CD4-positive, alpha-beta T cell (primary cell): ENCODE data around the gene SLC25A5. TPM values are rescaled to one million over a fixed set of nuclear protein-coding genes. Genes with fewer than 3 reads are reported as not detected.
A peak's percentile ranks its signal among the peaks of the same experiment; 100 is the strongest.

Experiments used
- ATAC-seq: fragments of 200-7000 bp; cut with Tn5 transposase; one replicate; pipeline ENCODE4 v1.10.0; 2022; ENCODE audit warnings: mild to moderate bottlenecking; ENCODE audit not compliant: poor library complexity
- CTCF ChIA-PET: fragments of 350-600 bp; sonication (Branson Sonifier 250); formaldehyde crosslinking; loops from one replicate; lab custom pipeline; 2021; ENCODE audit warnings: antibody characterized with exemption, inconsistent platforms; lab: Charles Lee
- POLR2A ChIA-PET: fragments of 350-600 bp; sonication (Branson Sonifier 250); formaldehyde crosslinking; loops from one replicate; lab custom pipeline; 2021; ENCODE audit warnings: antibody characterized with exemption, inconsistent platforms; lab: Charles Lee
- DNase-seq, 14 experiments: peaks; one replicate each; pipeline ENCODE4 v3.0.0-alpha.2; 2013 to 2020; ENCODE audit warnings: mixed read lengths in 2 of 14
- H3K27ac ChIP-seq, 2 donors: one replicate each; pipeline versions ENCODE4 v1.5.1 to v1.7.0; 2013; ENCODE audit warnings: low read length in 2 of 2, low read depth in 1 of 2, mild to moderate bottlenecking in 1 of 2
- H3K27me3 ChIP-seq, 2 experiments: 1 replicate in 1 of 2; 2 replicates in 1 of 2; pipeline versions ENCODE4 v1.6.1 to v1.7.0; 2013; ENCODE audit warnings: low read length in 2 of 2, control low read depth in 1 of 2, mild to moderate bottlenecking in 1 of 2, moderate library complexity in 1 of 2; ENCODE audit not compliant: insufficient read depth in 2 of 2, control insufficient read depth in 1 of 2
- H3K36me3 ChIP-seq: one replicate; pipeline ENCODE4 v1.6.1; 2013; ENCODE audit warnings: low read length, control low read depth; ENCODE audit not compliant: insufficient read depth
- H3K4me1 ChIP-seq: one replicate; pipeline ENCODE4 v1.6.1; 2013; ENCODE audit warnings: low read length, control low read depth; ENCODE audit not compliant: insufficient read depth
- H3K4me3 ChIP-seq: one replicate; pipeline ENCODE4 v1.5.1; 2013; ENCODE audit warnings: mild to moderate bottlenecking, low read length, moderate library complexity
- H3K9me3 ChIP-seq, 2 experiments: 1 replicate in 1 of 2; 2 replicates in 1 of 2; pipeline versions ENCODE4 v1.6.1 to v1.7.0; 2013; ENCODE audit warnings: low read length in 2 of 2, mild to moderate bottlenecking in 2 of 2, control low read depth in 1 of 2, moderate library complexity in 1 of 2; ENCODE audit not compliant: control insufficient read depth in 1 of 2, insufficient read depth in 1 of 2
- H3K27ac Mint-ChIP-seq: one replicate; pipeline ENCODE4 v1.8.0; 2020; ENCODE audit warnings: mixed read lengths
- H3K27me3 Mint-ChIP-seq: one replicate; pipeline ENCODE4 v1.8.0; 2021; ENCODE audit warnings: mixed read lengths
- H3K36me3 Mint-ChIP-seq: one replicate; pipeline ENCODE4 v1.8.0; 2021; ENCODE audit warnings: low read depth, mixed read lengths
- H3K4me1 Mint-ChIP-seq: one replicate; pipeline ENCODE4 v1.8.0; 2021; ENCODE audit warnings: low read depth, mixed read lengths
- H3K4me3 Mint-ChIP-seq: one replicate; pipeline ENCODE4 v1.8.0; 2020; ENCODE audit warnings: mild to moderate bottlenecking, mixed read lengths
- H3K9me3 Mint-ChIP-seq: one replicate; pipeline ENCODE4 v1.8.0; 2020; ENCODE audit warnings: mixed read lengths
- intact Hi-C, 2 experiments: fragments of 100-400 bp; cut with DNase I in 1 of 2; cut with micrococcal nuclease in 1 of 2; formaldehyde crosslinking; loops; one replicate each; pipeline versions ENCODE4 v1.15.1 to v1.9.0; 2023 to 2025; cut with DNase I, micrococcal nuclease
- polyA plus RNA-seq, 2 donors: library from polyadenylated mRNA; unstranded; fragments of 120-200 nt; gene quantifications; one replicate each; pipeline ENCODE4 v1.2.1, GENCODE V29; 2013
- total RNA-seq, 174 experiments: library from RNA in 2 of 174; stranded (reverse) in 2 of 174; gene quantifications; one replicate each; pipeline ENCODE4 v1.2.3 and lab custom pipeline; 2021 to 2026
- TF ChIP-seq, protein P1 (sequence below): fragments of 200-600 bp; IDR thresholded peaks from one replicate; pipeline ENCODE4 v1.8.0; 2022; ENCODE audit warnings: antibody characterized with exemption, mild to moderate bottlenecking

The SLC25A5 gene
- 100 to 1,000 TPM; 160 to 161 TPM for total RNA-seq
- polyA plus RNA-seq (2013, experiment 1 of 2) = 195 TPM
- polyA plus RNA-seq (2013, experiment 2 of 2) = 223 TPM
- 44.3 to 604 (median 109) reads per million in 172 experiments for total RNA-seq (lab: John Stamatoyannopoulos, UW)

DNA sequence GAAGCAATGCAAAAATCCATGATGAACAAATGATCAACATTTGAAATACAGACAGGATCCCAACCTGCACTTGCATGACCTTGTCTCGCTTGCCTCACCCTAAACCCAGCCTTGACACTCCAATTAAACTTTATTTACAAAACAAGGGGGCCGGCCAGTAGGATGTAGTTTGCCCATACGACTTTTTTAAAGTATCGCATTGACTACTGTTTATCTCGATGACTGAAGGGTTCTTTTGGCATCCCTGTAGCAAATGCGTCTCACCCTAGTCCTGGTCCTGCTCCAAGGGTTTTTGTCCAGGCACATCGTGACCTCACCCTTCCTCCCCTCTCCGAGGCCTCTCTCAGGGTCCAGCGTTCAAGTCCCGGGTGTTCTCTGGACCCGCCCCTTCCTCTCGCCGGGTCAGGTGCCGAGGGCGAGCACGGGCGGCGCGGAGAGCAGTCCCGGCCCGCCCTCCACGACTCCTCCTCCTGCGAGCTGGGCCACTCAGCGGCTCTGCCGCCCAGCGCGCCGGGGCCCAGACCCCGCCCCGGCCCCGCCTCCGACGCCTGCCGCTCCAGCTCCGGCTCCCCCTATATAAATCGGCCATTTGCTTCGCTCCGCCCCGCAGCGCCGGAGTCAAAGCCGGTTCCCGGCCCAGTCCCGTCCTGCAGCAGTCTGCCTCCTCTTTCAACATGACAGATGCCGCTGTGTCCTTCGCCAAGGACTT lies at the start of gene SLC25A5:
SLC25A5 (plus strand) TSS at position 603 of the 709 bp plus-strand sequence; CDS start at position 675, 72 bp downstream.
- POLR2A ChIA-PET = interaction anchor here (0.8 to 2.7 kb wide), 9 partner anchors 15 to 1093 kb away, joined by 3 to 16 read pairs (median 6); partner anchors contain the start of genes NDUFA1, RNF113A, RPL39 and SLC25A43

DNA sequence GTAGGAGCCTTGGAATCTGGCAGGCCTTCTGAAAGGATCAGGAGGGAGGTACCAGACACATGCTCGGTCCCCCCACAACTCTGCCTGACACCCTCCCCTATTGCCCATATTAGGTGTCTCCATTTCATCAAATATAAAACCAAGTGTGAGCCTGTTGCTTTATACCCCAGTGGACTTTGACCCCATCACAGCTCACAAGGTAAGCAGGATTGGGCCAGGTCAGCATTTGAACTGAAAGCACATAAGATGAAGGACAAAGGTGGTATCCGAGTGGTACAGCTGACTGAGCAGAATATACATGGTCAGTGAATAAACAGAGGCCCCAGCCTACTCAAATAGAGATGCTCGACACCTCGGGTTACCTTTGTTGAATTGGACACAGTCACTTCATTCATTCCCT lies 49.1 kb upstream of the SLC25A5 start:
- DNase-seq (no peak), ATAC-seq (no peak)
- TF ChIP-seq, protein P1, sequence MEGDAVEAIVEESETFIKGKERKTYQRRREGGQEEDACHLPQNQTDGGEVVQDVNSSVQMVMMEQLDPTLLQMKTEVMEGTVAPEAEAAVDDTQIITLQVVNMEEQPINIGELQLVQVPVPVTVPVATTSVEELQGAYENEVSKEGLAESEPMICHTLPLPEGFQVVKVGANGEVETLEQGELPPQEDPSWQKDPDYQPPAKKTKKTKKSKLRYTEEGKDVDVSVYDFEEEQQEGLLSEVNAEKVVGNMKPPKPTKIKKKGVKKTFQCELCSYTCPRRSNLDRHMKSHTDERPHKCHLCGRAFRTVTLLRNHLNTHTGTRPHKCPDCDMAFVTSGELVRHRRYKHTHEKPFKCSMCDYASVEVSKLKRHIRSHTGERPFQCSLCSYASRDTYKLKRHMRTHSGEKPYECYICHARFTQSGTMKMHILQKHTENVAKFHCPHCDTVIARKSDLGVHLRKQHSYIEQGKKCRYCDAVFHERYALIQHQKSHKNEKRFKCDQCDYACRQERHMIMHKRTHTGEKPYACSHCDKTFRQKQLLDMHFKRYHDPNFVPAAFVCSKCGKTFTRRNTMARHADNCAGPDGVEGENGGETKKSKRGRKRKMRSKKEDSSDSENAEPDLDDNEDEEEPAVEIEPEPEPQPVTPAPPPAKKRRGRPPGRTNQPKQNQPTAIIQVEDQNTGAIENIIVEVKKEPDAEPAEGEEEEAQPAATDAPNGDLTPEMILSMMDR = no peak
- H3K9me3 ChIP-seq = no peaks in the 10 kb centered on the region
- intact Hi-C loops = no loop called here
- no peaks in the 10 kb centered on the region for H3K27me3 ChIP-seq
- no peaks in the 10 kb centered on the region for H3K36me3 ChIP-seq
- H3K4me3 ChIP-seq = no peak overlapping the region
- Mint-ChIP-seq H3K4me1 (no peaks in the 10 kb centered on the region), H3K27me3 (no peaks in the 10 kb centered on the region), H3K4me3 (no peak overlapping the region), H3K9me3 (no peaks in the 10 kb centered on the region), H3K36me3 (no peaks in the 10 kb centered on the region), H3K27ac (no peak overlapping the region)
- no peaks in the 10 kb centered on the region for H3K4me1 ChIP-seq
- ChIA-PET CTCF (no interaction called here), POLR2A (no interaction called here)
- no peak overlapping the region for H3K27ac ChIP-seq

More for the DNA sequence above, at the start of gene SLC25A5:
- peak within 1 kb of the TSS; percentile 89 for H3K27ac Mint-ChIP-seq
- H3K27me3 ChIP-seq = no peaks in the 10 kb centered on the region
- intact Hi-C loops = loop anchor here in 1 of 2 experiments (5.0 kb wide), 2 partner anchors 99 to 231 kb away; partner anchors contain the start of genes PGRMC1 and STEEP1
- H3K4me1 Mint-ChIP-seq = peaks cover 10% of the 10 kb centered on the region
- H3K27ac ChIP-seq = peak within 1 kb of the TSS; percentile 84 to 97
- CTCF ChIA-PET = interaction anchor here (1.7 to 2.0 kb wide), 2 partner anchors 15 to 106 kb away, joined by 6 to 14 read pairs; partner anchors contain the start of gene UBE2A
- no peaks in the 10 kb centered on the region for H3K9me3 ChIP-seq
- peaks cover 24% of the 10 kb centered on the region for H3K36me3 Mint-ChIP-seq
- peak; percentile 84 for ATAC-seq
- H3K4me1 ChIP-seq = peaks cover 18% of the 10 kb centered on the region
- H3K9me3 Mint-ChIP-seq = no peaks in the 10 kb centered on the region
- H3K36me3 ChIP-seq = peaks cover 20% of the 10 kb centered on the region
- H3K4me3 ChIP-seq = peak within 1 kb of the TSS; percentile 92
- peak within 1 kb of the TSS; percentile 93 for H3K4me3 Mint-ChIP-seq
- TF ChIP-seq, protein P1 = no peak
- peak; percentile 55 to 92 (median 78) for DNase-seq
- no peaks in the 10 kb centered on the region for H3K27me3 Mint-ChIP-seq

DNA sequence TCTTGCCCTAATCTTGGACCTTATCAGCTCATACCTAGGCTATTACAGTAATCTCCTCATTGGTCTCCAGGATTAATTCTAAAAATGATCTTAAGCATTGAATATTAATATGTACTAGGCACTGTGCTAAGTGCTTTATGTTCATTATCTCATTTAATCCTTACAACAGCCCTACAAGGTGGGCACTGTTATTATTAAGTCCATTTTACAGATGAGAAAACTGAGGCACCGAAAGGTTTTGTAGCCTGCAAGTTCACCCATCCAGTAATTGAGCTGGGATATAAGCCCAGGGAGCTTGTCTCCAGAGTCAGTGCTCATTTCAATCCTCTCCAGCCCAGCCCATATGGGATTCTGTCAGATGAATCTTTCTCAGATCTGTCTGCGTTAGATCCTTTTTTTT lies 48.3 kb upstream of the SLC25A5 start:
- no peak for ATAC-seq
- no peaks in the 10 kb centered on the region for H3K27me3 ChIP-seq
- intact Hi-C loops = no loop called here
- Mint-ChIP-seq H3K4me1 (no peaks in the 10 kb centered on the region), H3K36me3 (no peaks in the 10 kb centered on the region), H3K9me3 (no peaks in the 10 kb centered on the region), H3K27me3 (no peaks in the 10 kb centered on the region), H3K4me3 (no peak overlapping the region), H3K27ac (no peak overlapping the region)
- H3K36me3 ChIP-seq = no peaks in the 10 kb centered on the region
- no peaks in the 10 kb centered on the region for H3K9me3 ChIP-seq
- TF ChIP-seq, protein P1 = no peak
- H3K4me1 ChIP-seq = no peaks in the 10 kb centered on the region
- no peak for DNase-seq
- CTCF ChIA-PET = no interaction called here
- POLR2A ChIA-PET = no interaction called here
- H3K27ac ChIP-seq = no peak overlapping the region
- H3K4me3 ChIP-seq = no peak overlapping the region
